IPS-18c (cell line): ENCODE measurements around the gene PHYKPL.
"Not testable (repeated sequence)": the region's sequence is repeated elsewhere in the genome, so short reads cannot be mapped to it uniquely, and the experiment has no call there.

Source experiments
- H3K4me3 ChIP-seq: 2 replicates; pipeline ENCODE4 v1.7.0; 2013; ENCODE audit warnings: low read depth, mild to moderate bottlenecking, low read length, moderate library complexity; ENCODE audit not compliant: insufficient read depth
- H3K9me3 ChIP-seq: one replicate; pipeline ENCODE4 v1.6.1; 2013; ENCODE audit warnings: mild to moderate bottlenecking, low read length, moderate library complexity; ENCODE audit not compliant: control insufficient read depth, insufficient read depth

Gene PHYKPL

GRCh38 chr5:178246624-178247279 lies 14.2 kb upstream of the PHYKPL start:
- H3K4me3 ChIP-seq, result no peak overlapping the region
- no peaks in the 10 kb centered on the region for H3K9me3 ChIP-seq

- Histone ChIP-seq H3K4me3 (no peak overlapping the region), H3K9me3 (no peaks in the 10 kb centered on the region)
Measured at GRCh38 chr5:178245389-178245788, 12.8 kb upstream of the PHYKPL start.

- H3K4me3 ChIP-seq, result no peak overlapping the region
- no peaks in the 10 kb centered on the region for H3K9me3 ChIP-seq
Measured at GRCh38 chr5:178244576-178244975, 12.0 kb upstream of the PHYKPL start.

GRCh38 chr5:178242416-178242815 lies 9.8 kb upstream of the PHYKPL start:
- H3K4me3 ChIP-seq, result no peak overlapping the region
- no peaks in the 10 kb centered on the region for H3K9me3 ChIP-seq

GRCh38 chr5:178241688-178242231 lies 9.2 kb upstream of the PHYKPL start:
- Histone ChIP-seq H3K9me3 (no peaks in the 10 kb centered on the region), H3K4me3 (no peak overlapping the region)

- Histone ChIP-seq H3K4me3 (no peak overlapping the region), H3K9me3 (no peaks in the 10 kb centered on the region)
Measured at GRCh38 chr5:178241231-178241663, 8.6 kb upstream of the PHYKPL start.

- Histone ChIP-seq H3K4me3 (no peak overlapping the region), H3K9me3 (no peaks in the 10 kb centered on the region)
Measured at GRCh38 chr5:178240766-178241165, 8.2 kb upstream of the PHYKPL start.

GRCh38 chr5:178240341-178240741 lies 7.7 kb upstream of the PHYKPL start:
- Histone ChIP-seq H3K9me3 (no peaks in the 10 kb centered on the region), H3K4me3 (no peak overlapping the region)

- not testable (repeated sequence) for H3K4me3 ChIP-seq
Measured at GRCh38 chr5:178239626-178240301, 7.2 kb upstream of the PHYKPL start.

GRCh38 chr5:178238711-178239592 lies 6.3 kb upstream of the PHYKPL start:
- Histone ChIP-seq H3K9me3 (no peaks in the 10 kb centered on the region), H3K4me3 (no peak overlapping the region)

More at GRCh38 chr5:178239626-178240301, 7.2 kb upstream of the PHYKPL start:
- H3K9me3 ChIP-seq, result not testable (repeated sequence)

- Histone ChIP-seq H3K4me3 (no peak overlapping the region), H3K9me3 (no peaks in the 10 kb centered on the region)
Measured at GRCh38 chr5:178238313-178238635, 5.7 kb upstream of the PHYKPL start.

- Histone ChIP-seq H3K9me3 (no peaks in the 10 kb centered on the region), H3K4me3 (no peak overlapping the region)
Measured at GRCh38 chr5:178237431-178238312, 5.1 kb upstream of the PHYKPL start.

- no peaks in the 10 kb centered on the region for H3K9me3 ChIP-seq
- H3K4me3 ChIP-seq, result no peak overlapping the region
Measured at GRCh38 chr5:178236679-178237078, 4.1 kb upstream of the PHYKPL start.

- Histone ChIP-seq H3K9me3 (no peaks in the 10 kb centered on the region), H3K4me3 (no peak overlapping the region)
Measured at GRCh38 chr5:178236126-178236525, 3.5 kb upstream of the PHYKPL start.

GRCh38 chr5:178235588-178235974 lies 3.0 kb upstream of the PHYKPL start:
- H3K4me3 ChIP-seq, result no peak overlapping the region
- no peaks in the 10 kb centered on the region for H3K9me3 ChIP-seq

- H3K4me3 ChIP-seq, result no peak overlapping the region
- H3K9me3 ChIP-seq, result no peaks in the 10 kb centered on the region
Measured at GRCh38 chr5:178234750-178235587, 2.4 kb upstream of the PHYKPL start.
